ENCODE measurements around the gene INPP5D. TPM values are rescaled to one million over a fixed set of nuclear protein-coding genes. Genes with fewer than 3 reads are reported as not detected.

The INPP5D gene
- total RNA-seq, 4 donors from 2014 or later, result 26.6 to 40.6 (median 27.0) TPM

GRCh38 chr2:233147136-233147828, 87.1 kb downstream of the INPP5D start:
- TF ChIP-seq CTCF (IDR thresholded peaks at IDR 0.05; ENCODE audit: low read depth), result no peak

GRCh38 chr2:233147829-233148167, 87.7 kb downstream of the INPP5D start:
- no peak for TF ChIP-seq CTCF (IDR thresholded peaks at IDR 0.05; ENCODE audit: low read depth)

- TF ChIP-seq CTCF (IDR thresholded peaks at IDR 0.05; ENCODE audit: low read depth), result no peak
Measured at GRCh38 chr2:233148354-233148753, 88.2 kb downstream of the INPP5D start.

GRCh38 chr2:233152541-233152940, 92.4 kb downstream of the INPP5D start:
- TF ChIP-seq CTCF (IDR thresholded peaks at IDR 0.05; ENCODE audit: low read depth), result no peak

- TF ChIP-seq CTCF (IDR thresholded peaks at IDR 0.05; ENCODE audit: low read depth), result no peak
Measured at GRCh38 chr2:233153146-233153798, 93.1 kb downstream of the INPP5D start.

- TF ChIP-seq CTCF (IDR thresholded peaks at IDR 0.05; ENCODE audit: low read depth), result no peak
Measured at GRCh38 chr2:233156001-233156400, 95.9 kb downstream of the INPP5D start.

GRCh38 chr2:233161730-233162129, 101.6 kb downstream of the INPP5D start:
- no peak for TF ChIP-seq CTCF (IDR thresholded peaks at IDR 0.05; ENCODE audit: low read depth)
